Measurements from ENCODE around the gene PIGU. TPM values are rescaled to one million over a fixed set of nuclear protein-coding genes. Genes with fewer than 3 reads are reported as not detected.

The PIGU gene
- total and polyA plus RNA-seq, 2 of the 13 experiments (the other 11 are each of a cell fraction or from before 2014, with no cell fraction given): 45.5 to 231 TPM

- TF ChIP-seq ZGPAT (CRISPR knock-in tag; IDR thresholded peaks at IDR 0.05) (no peak; the same call in 1 of the 2 replicates), KDM5B (CRISPR knock-in tag; IDR thresholded peaks at IDR 0.05; ENCODE audit: borderline replicate concordance) (peak; percentile 60; the same call in 1 of the 2 replicates), TEAD3 (CRISPR knock-in tag; optimal IDR thresholded peaks at IDR 0.05; ENCODE audit: borderline replicate concordance) (no peak), HNRNPH1 (optimal IDR thresholded peaks at IDR 0.05; ENCODE audit: low read depth, low read length) (no peak), XBP1 (CRISPR knock-in tag; IDR thresholded peaks at IDR 0.05) (no peak), ZSCAN20 (CRISPR knock-in tag; IDR thresholded peaks at IDR 0.05; ENCODE audit: borderline replicate concordance) (0 out of 2 replicates have a peak, but pooled peaks have one; percentile 66), ZBTB20 (CRISPR knock-in tag; IDR thresholded peaks at IDR 0.05; ENCODE audit: borderline replicate concordance, low read depth) (no peak), ZBTB49 (CRISPR knock-in tag; IDR thresholded peaks at IDR 0.05; ENCODE audit: borderline replicate concordance) (no peak), ZNF704 (CRISPR knock-in tag; IDR thresholded peaks at IDR 0.05; ENCODE audit: borderline replicate concordance) (no peak; the same call in 1 of the 2 replicates), ZNF570 (CRISPR knock-in tag; IDR thresholded peaks at IDR 0.05; ENCODE audit: borderline replicate concordance) (no peak), HNRNPL (IDR thresholded peaks at IDR 0.05; ENCODE audit: low read depth, low read length) (0 out of 2 replicates have a peak, but pooled peaks have one; percentile 38), HNRNPLL (IDR thresholded peaks at IDR 0.05; ENCODE audit: low read depth, low read length, poor library complexity, severe bottlenecking) (peak; percentile 46), ZNF737 (CRISPR knock-in tag; IDR thresholded peaks at IDR 0.05; ENCODE audit: borderline replicate concordance) (0 out of 2 replicates have a peak, but pooled peaks have one; percentile 11), TCF7L2 (IDR thresholded peaks at IDR 0.05; ENCODE audit: low read depth, low read length) (no peak), RFXAP (CRISPR knock-in tag; IDR thresholded peaks at IDR 0.05; ENCODE audit: borderline replicate concordance) (no peak; the same call in 1 of the 2 replicates), ZNF138 (CRISPR knock-in tag; IDR thresholded peaks at IDR 0.05; ENCODE audit: low read depth) (0 out of 2 replicates have a peak, but pooled peaks have one; percentile 27), SAFB2 (CRISPR knock-in tag; IDR thresholded peaks at IDR 0.05; ENCODE audit: borderline replicate concordance, low read depth) (no peak; the same call in 1 of the 2 replicates), ATF4 (CRISPR knock-in tag; IDR thresholded peaks at IDR 0.05) (no peak; a peak in 1 of 4 replicates), ELF4 (CRISPR knock-in tag; IDR thresholded peaks at IDR 0.05; ENCODE audit: borderline replicate concordance) (0 out of 2 replicates have a peak, but pooled peaks have one; percentile 24), ZNF33A (CRISPR knock-in tag; IDR thresholded peaks at IDR 0.05; ENCODE audit: borderline replicate concordance) (no peak), EP300 (IDR thresholded peaks at IDR 0.05; ENCODE audit: low read depth in 2 of 2, low read length in 2 of 2) (peak; percentile 22 to 44; a peak in 3 of 4 replicates), EP300 (CRISPR knock-in tag; IDR thresholded peaks at IDR 0.05; ENCODE audit: borderline replicate concordance) (no peak)
These were observed 27.5 kb upstream of the PIGU start, which contains the start of gene TP53INP2 (continued) for GRCh38 chr20:34704177-34705007.
